HUES48 (cell line): ENCODE results near the gene SIX1.

Experiments used
- H3K27ac ChIP-seq: one replicate; pipeline ENCODE4 v1.7.0; 2013; ENCODE audit warnings: low read depth, low read length, inconsistent platforms
- H3K27me3 ChIP-seq: 2 replicates; pipeline ENCODE4 v1.6.1; 2013; ENCODE audit warnings: mild to moderate bottlenecking, low read length; ENCODE audit not compliant: control insufficient read depth, insufficient read depth
- H3K36me3 ChIP-seq: 2 replicates; pipeline ENCODE4 v1.6.1; 2013; ENCODE audit warnings: low read length; ENCODE audit not compliant: control insufficient read depth, insufficient read depth
- H3K4me1 ChIP-seq: 2 replicates; pipeline ENCODE4 v1.6.1; 2013; ENCODE audit warnings: mild to moderate bottlenecking, low read length; ENCODE audit not compliant: control insufficient read depth, insufficient read depth
- H3K4me3 ChIP-seq: 2 replicates; pipeline ENCODE4 v1.5.1; 2013; ENCODE audit warnings: mild to moderate bottlenecking, low read depth, low read length
- H3K9ac ChIP-seq: 2 replicates; pipeline ENCODE4 v1.6.1; 2013; ENCODE audit warnings: mild to moderate bottlenecking, low read depth, low read length, moderate library complexity
- H3K9me3 ChIP-seq: 2 replicates; pipeline ENCODE4 v1.6.1; 2013; ENCODE audit warnings: low read length; ENCODE audit not compliant: control insufficient read depth, insufficient read depth

The SIX1 gene

DNA sequence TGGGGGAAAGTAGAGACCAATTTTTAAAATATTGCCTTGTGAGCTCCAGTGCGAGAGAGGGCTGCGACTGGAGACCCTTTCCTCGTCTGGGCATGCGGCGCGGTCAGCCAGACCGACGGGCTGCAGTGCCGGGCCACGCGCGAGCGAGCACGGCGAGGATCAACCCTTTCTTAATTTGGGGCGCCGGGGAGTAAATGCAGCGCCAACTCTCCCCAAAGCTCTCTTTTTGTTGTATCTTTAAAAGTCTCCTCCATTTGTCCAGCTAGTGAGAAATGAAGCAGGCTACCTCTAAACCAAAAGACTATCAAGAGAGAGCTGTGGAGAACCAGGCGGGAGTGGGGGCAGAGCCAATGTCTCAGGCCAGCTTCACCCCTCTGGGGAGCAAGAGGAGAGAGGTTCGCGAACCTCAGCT lies 1.4 kb downstream of the SIX1 start:
- Histone ChIP-seq H3K27ac (no peak overlapping the region), H3K4me1 (peaks cover 76% of the 10 kb centered on the region), H3K36me3 (no peaks in the 10 kb centered on the region), H3K9ac (no peak overlapping the region; the same call in 1 of the 2 replicates), H3K4me3 (peak overlapping the region; percentile 33; the same call in 1 of the 2 replicates), H3K9me3 (no peaks in the 10 kb centered on the region), H3K27me3 (peaks cover 100% of the 10 kb centered on the region)

DNA sequence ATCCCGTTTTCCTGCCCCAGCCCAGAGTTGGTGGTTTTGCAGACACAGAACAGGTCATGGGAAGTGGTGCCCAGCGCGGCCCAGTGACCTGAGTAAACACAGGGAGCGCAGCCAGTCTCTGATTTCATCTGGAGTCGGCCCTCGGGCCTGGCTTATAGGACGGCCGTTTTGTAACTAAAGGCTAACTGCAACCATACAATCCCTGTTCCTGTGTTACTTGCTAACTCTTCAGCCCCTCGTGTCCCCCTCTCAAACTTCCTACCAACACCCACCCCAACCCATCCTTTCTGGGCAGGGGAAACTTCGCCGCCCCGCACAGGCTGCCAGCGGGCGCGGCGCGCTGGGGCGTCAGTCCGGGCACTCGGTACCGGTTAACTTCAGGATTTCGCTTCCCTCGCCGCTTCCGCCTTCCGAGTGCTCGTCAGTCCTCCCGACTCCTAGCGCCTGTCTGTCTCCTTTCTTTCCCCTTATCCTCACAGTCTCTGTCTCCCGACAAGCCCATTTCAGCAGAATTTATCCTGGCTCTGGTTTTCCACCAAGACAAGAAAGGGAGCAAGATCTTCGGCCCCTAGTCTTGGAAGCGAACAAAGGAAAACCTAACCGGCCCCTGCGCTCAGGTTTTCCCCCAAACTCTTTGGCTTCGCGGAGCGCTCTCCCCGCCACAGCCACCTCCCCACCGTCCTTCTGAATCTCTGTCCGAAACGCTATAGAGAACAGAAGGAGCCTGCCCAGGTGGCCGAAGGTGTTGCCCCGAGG lies 2.0 kb downstream of the SIX1 start:
- H3K4me3 ChIP-seq, result peak overlapping the region; percentile 33
- peaks cover 77% of the 10 kb centered on the region for H3K4me1 ChIP-seq
- H3K27me3 ChIP-seq, result peaks cover 100% of the 10 kb centered on the region

DNA sequence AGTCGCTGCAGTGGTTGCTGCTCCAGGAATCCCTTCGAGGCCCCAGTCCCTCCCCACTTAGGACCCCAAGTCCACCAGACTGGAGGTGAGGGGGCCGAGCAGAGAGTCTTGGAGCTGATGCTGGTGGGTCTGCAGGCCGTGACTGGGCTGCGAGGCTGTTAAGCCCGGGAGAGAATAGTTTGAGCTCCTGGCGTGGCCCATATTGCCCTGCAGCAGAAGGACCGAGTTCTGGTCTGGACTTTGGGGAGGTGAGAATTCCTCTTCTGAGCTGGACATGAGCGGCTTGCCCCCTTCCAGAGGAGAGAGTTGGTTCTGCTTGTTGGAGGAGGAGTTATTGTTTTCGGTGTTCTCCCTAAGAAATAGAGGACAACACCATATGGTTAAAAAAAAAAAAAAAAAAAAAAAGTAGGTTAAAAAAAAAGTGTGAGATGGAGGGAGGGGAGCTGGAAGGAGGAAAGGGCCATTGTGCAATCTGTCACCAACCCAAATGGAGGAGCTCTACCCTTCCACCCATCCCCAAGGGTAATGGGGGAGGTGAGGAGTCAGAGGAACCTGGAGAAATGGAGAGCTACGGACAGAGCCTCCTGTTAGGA lies 3.0 kb downstream of the SIX1 start:
- Histone ChIP-seq H3K27ac (no peak overlapping the region), H3K4me3 (peak overlapping the region; percentile 15; the same call in 1 of the 2 replicates), H3K27me3 (peaks cover 100% of the 10 kb centered on the region), H3K9me3 (no peaks in the 10 kb centered on the region), H3K36me3 (no peaks in the 10 kb centered on the region), H3K9ac (no peak overlapping the region), H3K4me1 (peaks cover 77% of the 10 kb centered on the region)

More for the DNA sequence above, 2.0 kb downstream of the SIX1 start:
- no peaks in the 10 kb centered on the region for H3K36me3 ChIP-seq
- no peak overlapping the region; the same call in 1 of the 2 replicates for H3K9ac ChIP-seq
- no peak overlapping the region for H3K27ac ChIP-seq
- no peaks in the 10 kb centered on the region for H3K9me3 ChIP-seq

DNA sequence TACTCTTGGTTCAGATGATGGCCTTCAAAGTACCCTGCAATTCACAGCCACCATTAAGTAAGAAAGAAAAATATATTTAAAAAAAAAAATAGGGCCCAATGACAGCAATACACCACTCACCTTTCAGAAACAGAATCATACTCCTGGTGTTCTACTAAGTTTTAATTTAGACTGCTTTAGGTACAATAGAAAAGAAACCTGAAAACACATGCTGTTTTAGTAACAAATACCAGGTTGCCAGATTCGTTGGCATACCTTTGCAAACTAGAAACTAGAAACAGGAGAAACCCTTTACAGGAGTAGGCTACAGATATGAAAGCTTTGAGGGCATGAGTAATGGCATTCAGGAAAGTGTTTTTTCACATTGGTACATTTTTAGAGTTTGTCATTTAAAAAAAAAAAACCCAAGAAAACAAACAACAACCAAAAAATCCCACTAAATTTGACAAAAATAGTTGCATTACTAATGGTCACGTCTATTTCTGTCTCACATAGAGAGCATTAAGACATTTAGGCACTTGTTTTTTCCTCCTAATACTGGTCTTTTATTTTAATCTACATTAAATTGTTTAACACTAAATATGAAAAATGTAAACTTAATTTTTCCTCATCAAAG lies 4.0 kb downstream of the SIX1 start:
- Histone ChIP-seq H3K27me3 (peaks cover 100% of the 10 kb centered on the region), H3K4me3 (no peak overlapping the region; the same call in 1 of the 2 replicates)

DNA sequence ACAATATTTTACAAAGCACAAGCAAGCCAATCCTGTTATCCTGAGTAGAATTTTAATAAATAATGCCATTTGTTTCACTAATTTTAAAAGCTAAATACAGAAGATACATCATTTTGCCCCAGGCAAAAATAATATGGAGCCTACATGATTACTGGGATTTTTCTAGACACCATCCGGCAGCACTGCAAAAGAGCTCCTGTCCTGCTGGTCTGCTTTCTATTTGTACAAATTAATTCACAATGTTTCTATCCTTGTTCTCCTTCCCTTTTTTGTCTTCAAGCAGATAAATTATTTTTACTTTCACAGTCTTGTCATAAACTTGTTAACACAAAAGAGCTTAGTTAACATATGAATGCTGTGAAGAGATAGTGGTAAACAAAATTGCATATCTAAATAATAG lies 4.6 kb downstream of the SIX1 start:
- Histone ChIP-seq H3K4me3 (no peak overlapping the region; the same call in 1 of the 2 replicates), H3K9ac (no peak overlapping the region), H3K27me3 (peaks cover 100% of the 10 kb centered on the region), H3K36me3 (no peaks in the 10 kb centered on the region), H3K9me3 (no peaks in the 10 kb centered on the region), H3K4me1 (peaks cover 88% of the 10 kb centered on the region), H3K27ac (no peak overlapping the region)

More for the DNA sequence above, 4.0 kb downstream of the SIX1 start:
- no peak overlapping the region for H3K9ac ChIP-seq
- H3K36me3 ChIP-seq, result no peaks in the 10 kb centered on the region
- H3K9me3 ChIP-seq, result no peaks in the 10 kb centered on the region
- peaks cover 88% of the 10 kb centered on the region for H3K4me1 ChIP-seq
- H3K27ac ChIP-seq, result no peak overlapping the region

DNA sequence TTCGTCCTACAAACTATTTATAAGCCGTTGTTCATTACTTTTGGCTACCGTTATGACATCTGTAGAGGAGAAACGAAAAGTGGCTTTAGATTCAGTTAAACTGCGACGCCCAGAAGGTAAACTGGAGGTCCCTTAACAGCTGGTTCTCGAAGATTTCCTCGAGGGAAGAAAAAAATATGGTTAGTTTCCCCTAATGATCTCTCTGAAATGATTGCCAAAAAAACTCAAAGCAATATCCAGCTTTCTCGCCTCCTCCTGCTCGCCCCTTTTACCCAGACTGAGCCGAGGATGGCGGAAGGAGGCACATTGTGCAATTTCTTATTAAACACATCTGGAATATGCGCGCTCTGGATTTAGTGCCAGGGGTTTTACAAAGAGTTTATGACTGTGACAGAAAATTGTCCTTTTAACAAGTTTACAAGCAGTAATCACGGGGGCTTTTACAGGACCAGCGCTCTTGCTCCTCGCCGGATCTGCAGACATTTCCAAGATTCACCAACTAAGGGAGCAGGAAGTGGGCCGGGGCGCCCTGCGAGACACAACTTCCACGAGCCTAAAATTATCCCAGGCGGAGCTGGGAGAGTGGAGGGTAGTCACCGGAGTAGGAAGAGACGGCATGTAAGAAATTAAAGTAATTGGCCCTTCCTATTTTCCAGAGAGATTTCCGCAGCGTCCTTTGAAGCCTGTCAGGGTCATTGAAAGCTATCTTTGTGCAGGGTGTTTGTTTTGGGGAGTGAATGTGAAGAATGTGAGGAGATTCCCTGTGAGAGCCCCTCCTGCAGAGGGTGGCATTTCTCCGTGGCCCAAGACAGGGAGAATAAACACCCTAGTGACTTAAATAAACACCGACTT lies 5.6 kb downstream of the SIX1 start:
- Histone ChIP-seq H3K9ac (no peak overlapping the region), H3K27ac (no peak overlapping the region), H3K4me1 (peaks cover 83% of the 10 kb centered on the region), H3K36me3 (no peaks in the 10 kb centered on the region), H3K4me3 (no peak overlapping the region; the same call in 1 of the 2 replicates), H3K27me3 (peaks cover 100% of the 10 kb centered on the region), H3K9me3 (no peaks in the 10 kb centered on the region)

DNA sequence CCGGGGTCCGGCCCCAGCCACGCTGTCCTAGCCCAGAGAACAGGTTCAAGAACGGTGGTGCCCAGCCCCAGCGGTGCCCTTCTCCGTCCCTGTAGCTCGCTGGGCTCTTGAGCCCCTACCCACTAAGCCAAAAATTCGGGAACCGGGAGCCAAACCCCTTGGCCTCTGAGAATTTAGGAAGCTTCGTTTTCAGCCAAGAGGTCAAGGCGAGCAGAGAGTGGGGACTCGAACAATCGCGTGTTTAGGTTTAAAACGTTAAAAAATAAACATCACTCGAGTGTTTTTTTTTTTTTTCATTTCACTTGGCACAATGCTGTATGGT lies 6.2 kb downstream of the SIX1 start:
- Histone ChIP-seq H3K4me1 (peaks cover 84% of the 10 kb centered on the region), H3K9ac (no peak overlapping the region), H3K4me3 (peak overlapping the region; percentile 38; the same call in 1 of the 2 replicates), H3K36me3 (no peaks in the 10 kb centered on the region), H3K9me3 (no peaks in the 10 kb centered on the region), H3K27me3 (peaks cover 100% of the 10 kb centered on the region), H3K27ac (no peak overlapping the region)

DNA sequence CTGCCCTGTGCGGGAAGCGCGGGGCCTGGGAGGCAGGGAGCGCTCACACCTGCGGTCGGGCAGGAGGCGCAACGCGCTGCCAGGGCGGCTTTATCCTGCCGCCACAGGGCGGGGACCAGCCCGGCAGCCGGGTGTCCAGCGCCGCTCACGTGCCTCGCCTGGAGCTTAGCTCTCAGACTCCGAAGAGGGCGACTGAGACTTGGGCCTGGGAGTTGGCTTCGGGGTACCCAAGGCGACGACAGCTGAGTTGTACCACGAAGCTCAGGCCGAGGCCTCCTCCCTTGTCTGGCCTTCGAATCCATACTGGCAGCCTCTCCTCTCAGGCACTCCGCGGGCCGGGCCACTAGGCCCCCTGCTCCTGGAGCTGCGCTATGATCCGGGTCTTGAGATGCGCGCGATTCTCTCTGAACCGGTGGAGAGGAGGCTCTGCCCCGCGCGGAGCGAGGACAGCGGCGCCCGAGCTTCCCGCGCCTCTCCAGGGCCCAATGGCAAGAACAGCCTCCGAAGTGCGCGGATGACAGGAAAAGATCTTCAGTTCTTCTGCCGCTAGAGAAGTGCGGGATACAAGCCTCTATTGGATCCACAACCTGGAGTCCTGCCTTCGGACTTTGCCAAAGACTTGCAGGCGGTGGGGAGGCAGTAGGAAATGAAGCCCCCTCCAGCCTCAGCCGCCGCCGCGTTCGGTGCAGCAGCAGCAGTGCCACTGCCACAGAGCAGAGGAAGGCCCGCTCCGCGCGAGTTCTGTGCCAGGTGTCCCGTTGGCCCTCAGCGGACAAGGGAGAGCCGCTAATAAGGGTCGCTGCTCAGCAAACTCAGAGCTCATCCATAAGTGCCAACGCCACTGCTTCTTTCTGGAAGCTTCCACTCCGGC lies 6.8 kb downstream of the SIX1 start:
- Histone ChIP-seq H3K9ac (no peak overlapping the region), H3K36me3 (no peaks in the 10 kb centered on the region), H3K4me3 (peak overlapping the region; percentile 38; the same call in 1 of the 2 replicates), H3K27me3 (peaks cover 100% of the 10 kb centered on the region), H3K4me1 (peaks cover 80% of the 10 kb centered on the region), H3K27ac (no peak overlapping the region), H3K9me3 (no peaks in the 10 kb centered on the region)

DNA sequence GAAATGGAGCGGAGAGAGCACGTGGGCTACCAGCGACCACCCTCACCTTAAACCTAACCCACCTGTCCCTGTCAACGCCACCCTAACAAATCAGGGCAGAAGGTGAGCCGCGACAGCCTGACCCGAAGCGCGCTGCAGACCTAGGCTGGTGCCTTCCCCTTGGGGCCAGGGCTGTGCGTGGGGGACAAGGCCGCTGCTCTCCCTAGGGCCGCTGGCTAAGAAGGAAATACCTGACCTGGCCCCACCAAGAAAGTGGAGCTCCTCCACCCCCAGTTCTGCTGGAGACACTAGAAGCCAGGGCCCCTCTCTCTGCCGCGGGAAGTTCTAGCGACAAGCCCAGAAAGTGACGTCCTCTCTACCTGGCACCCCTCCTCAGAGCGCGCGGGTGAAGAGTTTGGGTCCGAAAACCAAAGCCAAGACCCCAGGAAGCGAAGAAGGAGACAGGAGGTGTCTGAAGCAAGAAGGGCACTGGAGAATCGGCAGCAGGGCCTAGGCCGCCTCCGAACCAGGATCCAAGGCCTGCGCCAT lies 7.5 kb downstream of the SIX1 start:
- Histone ChIP-seq H3K4me3 (peak overlapping the region; percentile 38), H3K4me1 (peaks cover 77% of the 10 kb centered on the region)

More for the DNA sequence above, 7.5 kb downstream of the SIX1 start:
- Histone ChIP-seq H3K9me3 (no peaks in the 10 kb centered on the region), H3K27ac (no peak overlapping the region), H3K27me3 (peaks cover 100% of the 10 kb centered on the region), H3K36me3 (no peaks in the 10 kb centered on the region), H3K9ac (no peak overlapping the region)
